HepG2 (cell line): ENCODE measurements around the gene TRPT1. TPM values are rescaled to one million over a fixed set of nuclear protein-coding genes. Genes with fewer than 3 reads are reported as not detected.

Source experiments
- DMAP1 ChIP-seq: IDR thresholded peaks from 2 replicates; pipeline ENCODE4 v1.6.1; 2016
- EEA1 ChIP-seq: sonication (generic); formaldehyde crosslinking; IDR thresholded peaks from 2 replicates; pipeline ENCODE4 v1.5.1; 2020; ENCODE audit warnings: mild to moderate bottlenecking, missing genetic modification reagents, borderline replicate concordance
- GTF3A ChIP-seq: sonication (generic); formaldehyde crosslinking; conservative IDR thresholded peaks from 2 replicates; pipeline ENCODE4 v1.4.0; 2020; ENCODE audit warnings: mild to moderate bottlenecking, missing genetic modification reagents
- IKZF5 ChIP-seq: IDR thresholded peaks from 2 replicates; pipeline ENCODE4 v1.6.1; 2018; ENCODE audit warnings: missing genetic modification reagents, mild to moderate bottlenecking, missing compliant biosample characterization
- RBM22 ChIP-seq: fragments of 200-400 bp; formaldehyde crosslinking; optimal IDR thresholded peaks from 2 replicates; pipeline ENCODE3; 2017; ENCODE audit warnings: mild to moderate bottlenecking, low read length, moderate library complexity
- STAT6 ChIP-seq: sonication (generic); formaldehyde crosslinking; IDR thresholded peaks from 2 replicates; pipeline ENCODE4 v1.4.0; 2020; ENCODE audit warnings: missing genetic modification reagents, mild to moderate bottlenecking, borderline replicate concordance
- TIGD3 ChIP-seq: sonication (generic); formaldehyde crosslinking; IDR thresholded peaks from 2 replicates; pipeline ENCODE4 v1.5.1; 2020; ENCODE audit warnings: mild to moderate bottlenecking, missing genetic modification reagents, borderline replicate concordance
- TP53 ChIP-seq: sonication (generic); formaldehyde crosslinking; conservative IDR thresholded peaks from 2 replicates; pipeline ENCODE4 v1.4.0; 2020; ENCODE audit warnings: missing genetic modification reagents
- ZBTB26 ChIP-seq: IDR thresholded peaks from 2 replicates; pipeline ENCODE4 v1.6.1; 2016; ENCODE audit warnings: missing compliant biosample characterization, missing genetic modification reagents, borderline replicate concordance
- ZBTB37 ChIP-seq: sonication (generic); formaldehyde crosslinking; IDR thresholded peaks from 2 replicates; pipeline ENCODE4 v1.4.0; 2020; ENCODE audit warnings: mild to moderate bottlenecking, missing genetic modification reagents
- ZNF414 ChIP-seq: sonication (generic); formaldehyde crosslinking; IDR thresholded peaks from 2 replicates; pipeline ENCODE4 v1.5.0; 2020; ENCODE audit warnings: missing genetic modification reagents
- ZNF674 ChIP-seq: sonication (generic); formaldehyde crosslinking; IDR thresholded peaks from 2 replicates; pipeline ENCODE4 v1.5.0; 2020; ENCODE audit warnings: low read depth, mild to moderate bottlenecking, missing genetic modification reagents
- ZNF687 ChIP-seq: sonication (generic); formaldehyde crosslinking; IDR thresholded peaks from 2 replicates; pipeline ENCODE4 v1.5.1; 2020; ENCODE audit warnings: mild to moderate bottlenecking, missing genetic modification reagents, moderate library complexity
- ZNF704 ChIP-seq: sonication (generic); formaldehyde crosslinking; IDR thresholded peaks from 2 replicates; pipeline ENCODE4 v1.8.1; 2023; ENCODE audit warnings: mild to moderate bottlenecking, inconsistent platforms, moderate library complexity, missing genetic modification reagents, borderline replicate concordance
- polyA plus RNA-seq, 8 experiments: library from polyadenylated mRNA; depleted of rRNA in 3 of 8; stranded (reverse) in 7 of 8; unstranded in 1 of 8; fragments of >200 nt; fragmentation: Illumina TruSeq in 4 of 8; extraction: Trizol in 4 of 8; gene quantifications; 2 replicates each; pipeline versions ENCODE4 v1.2.1 to v1.2.3, GENCODE V29; 2011 to 2016; ENCODE audit warnings: low read depth in 4 of 8, missing spikeins in 1 of 8, mixed read lengths in 1 of 8; ENCODE audit not compliant: insufficient read depth in 1 of 8
- total RNA-seq, 5 experiments: library from RNA; depleted of rRNA; stranded (reverse); fragments of >200 nt; fragmentation: Illumina TruSeq; extraction: Trizol; gene quantifications; 2 replicates each; pipeline ENCODE4 v1.2.3, GENCODE V29; 2016; ENCODE audit warnings: low read depth in 1 of 5

TRPT1 gene
- total and polyA plus RNA-seq, 2 of the 13 experiments (the other 11 are each of a cell fraction or from before 2014, with no cell fraction given), result 24.8 to 40.7 TPM

GRCh38 chr11:64237484-64237951 lies 11.5 kb upstream of the TRPT1 start (continued):
- peak; percentile 90 for TF ChIP-seq ZNF687
- TF ChIP-seq STAT6 (CRISPR knock-in tag), result no peak
- no peak for TF ChIP-seq EEA1
- TF ChIP-seq RBM22, result no peak
- no peak for TF ChIP-seq TP53
- peak; percentile 64; the same call in 1 of the 2 replicates for TF ChIP-seq DMAP1 (CRISPR knock-in tag)
- TF ChIP-seq ZBTB26 (CRISPR knock-in tag), result 0 out of 2 replicates have a peak, but pooled peaks have one; percentile 38
- no peak for TF ChIP-seq ZNF414 (CRISPR knock-in tag)
- TF ChIP-seq ZNF674, result no peak
- TF ChIP-seq ZBTB37 (CRISPR knock-in tag), result no peak
- TF ChIP-seq ZNF704 (CRISPR knock-in tag), result no peak
- no peak for TF ChIP-seq GTF3A (CRISPR knock-in tag)
- peak; percentile 62; the same call in 1 of the 2 replicates for TF ChIP-seq IKZF5 (CRISPR knock-in tag)
- no peak for TF ChIP-seq TIGD3
